ENCODE measurements around the gene CNTNAP2.

GRCh38 chr7:147857152-147858140 is 1740.8 kb downstream of the CNTNAP2 start:
- no peak for TF ChIP-seq CTCF (IDR thresholded peaks at IDR 0.05 in 4 of 5, conservative IDR thresholded peaks at IDR 0.05 in 1 of 5)
- TF ChIP-seq POLR2A (IDR thresholded peaks at IDR 0.05), result no peak

All from gastrocnemius medialis (tissue), 4 donors.